Stimulated activated CD8-positive, alpha-beta memory T cell treated with anti-CD3 and anti-CD28 coated beads, Interleukin-7, amount 100 ng/mL, for 4 hours (primary cell): ENCODE data around the gene RSRC2.
"Not testable (repeated sequence)": the region's sequence is repeated elsewhere in the genome, so short reads cannot be mapped to it uniquely, and the experiment has no call there.

ENCODE experiments used
- DNase-seq, 2 donors: peaks; one replicate each; pipeline ENCODE4 v3.0.0-alpha.2; 2020; ENCODE audit warnings: low read depth in 2 of 2

RSRC2 gene, protein sequence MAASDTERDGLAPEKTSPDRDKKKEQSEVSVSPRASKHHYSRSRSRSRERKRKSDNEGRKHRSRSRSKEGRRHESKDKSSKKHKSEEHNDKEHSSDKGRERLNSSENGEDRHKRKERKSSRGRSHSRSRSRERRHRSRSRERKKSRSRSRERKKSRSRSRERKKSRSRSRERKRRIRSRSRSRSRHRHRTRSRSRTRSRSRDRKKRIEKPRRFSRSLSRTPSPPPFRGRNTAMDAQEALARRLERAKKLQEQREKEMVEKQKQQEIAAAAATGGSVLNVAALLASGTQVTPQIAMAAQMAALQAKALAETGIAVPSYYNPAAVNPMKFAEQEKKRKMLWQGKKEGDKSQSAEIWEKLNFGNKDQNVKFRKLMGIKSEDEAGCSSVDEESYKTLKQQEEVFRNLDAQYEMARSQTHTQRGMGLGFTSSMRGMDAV

DNA sequence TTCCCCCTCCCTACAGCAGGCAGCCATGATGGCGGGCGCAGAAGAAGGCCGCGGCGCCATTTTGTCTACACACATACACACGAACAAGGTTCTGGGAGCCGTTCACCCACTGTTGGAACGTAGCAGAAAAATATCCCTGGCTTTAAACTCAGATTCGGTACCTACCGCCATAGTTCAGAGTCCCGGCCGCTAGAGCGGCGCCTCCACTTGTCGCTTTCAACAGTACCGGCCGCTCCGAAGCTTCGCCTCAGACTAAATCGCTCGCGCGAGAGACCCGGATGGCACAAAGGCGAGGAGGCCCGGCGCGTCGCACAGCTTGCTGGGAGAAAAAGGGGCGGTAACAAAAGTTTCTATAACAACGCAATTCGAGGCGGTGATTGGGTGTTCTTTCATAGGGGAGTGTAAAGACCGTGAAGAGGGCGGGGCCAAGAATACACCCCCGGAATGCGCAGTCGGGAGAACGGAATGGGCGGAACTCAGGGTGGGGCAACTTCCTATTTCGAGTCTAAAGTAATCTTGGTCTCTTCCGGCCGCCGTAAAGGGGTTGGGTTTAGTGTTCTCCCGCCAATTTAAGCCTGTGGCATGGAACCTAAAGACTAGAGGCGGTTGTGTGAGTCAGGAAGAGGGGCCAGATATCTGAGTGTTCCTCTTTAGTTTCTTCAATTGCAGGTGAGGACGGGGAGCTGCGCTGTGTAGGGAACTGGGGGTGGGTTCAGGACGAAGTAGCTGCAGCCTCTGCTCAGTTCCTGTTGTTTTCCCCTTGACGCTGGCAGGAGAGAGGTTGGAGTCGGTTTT lies at the start of gene RSRC2, which contains the start of gene KNTC1:
TSS of gene RSRC2 (minus strand) at position 254 of the 795 bp plus-strand sequence. CDS start at position 171, 83 bp downstream.
TSS of gene KNTC1 (plus strand) at position 567 of the 795 bp plus-strand sequence. CDS start 2,815 bp downstream, outside the sequence.
- DNase-seq = peak; percentile 96 to 99

DNA sequence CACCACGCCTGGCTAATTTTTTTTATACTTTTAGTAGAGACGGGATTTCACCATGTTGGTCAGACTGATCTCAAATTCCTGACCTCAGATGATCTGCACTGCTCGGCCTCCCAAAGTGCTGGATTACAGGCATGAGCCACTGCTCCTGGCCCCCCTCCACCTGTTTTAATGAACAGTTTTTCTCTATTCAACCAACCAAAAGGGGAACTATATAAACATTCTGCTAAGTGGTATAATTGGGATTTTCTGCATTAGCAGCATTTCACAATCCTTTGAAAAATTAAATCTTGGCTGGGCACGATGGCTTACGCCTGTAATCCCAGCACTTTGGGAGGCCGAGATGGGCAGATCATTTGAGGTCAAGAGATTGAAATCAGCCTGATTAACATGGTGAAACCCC lies 45.1 kb upstream of the RSRC2 start:
- DNase-seq = no peak

DNA sequence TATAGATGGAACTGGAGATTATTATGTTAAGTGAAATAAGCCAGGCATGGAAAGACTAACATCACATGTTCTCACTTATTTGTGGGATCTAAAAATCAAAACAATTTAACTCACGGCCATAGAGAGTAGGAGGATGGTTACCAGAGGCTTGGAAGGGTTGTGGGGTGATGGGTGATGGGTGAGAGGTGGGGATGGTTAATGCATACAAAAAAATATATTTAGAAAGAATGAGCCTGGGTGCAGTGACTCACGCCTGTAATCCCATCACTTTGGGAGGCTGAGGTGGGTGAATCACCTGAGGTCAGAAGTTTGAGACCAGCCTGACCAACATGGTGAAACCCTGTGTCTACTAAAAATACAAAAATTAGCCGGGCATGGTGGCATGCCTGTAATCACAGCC lies 43.3 kb upstream of the RSRC2 start:
- not testable (repeated sequence) for DNase-seq

DNA sequence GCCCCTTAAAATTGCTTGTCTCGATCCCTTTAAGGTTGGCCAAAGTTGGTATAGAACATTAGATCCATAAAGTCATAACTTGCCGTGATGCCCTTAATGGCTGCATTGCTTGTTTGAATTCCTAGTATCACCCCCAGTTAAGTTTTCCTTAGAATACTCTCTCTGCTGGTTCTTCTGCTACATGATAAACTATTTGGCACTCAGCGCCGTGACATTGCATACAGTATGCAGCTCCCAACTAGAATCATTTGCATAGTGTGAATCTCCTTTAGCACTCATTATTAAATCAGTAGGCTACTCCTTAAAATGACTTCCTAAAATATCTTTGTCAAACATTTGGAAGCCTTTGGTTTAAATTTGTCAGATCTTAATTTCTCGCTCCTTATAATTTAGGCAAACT lies 42.6 kb upstream of the RSRC2 start:
- DNase-seq = no peak

DNA sequence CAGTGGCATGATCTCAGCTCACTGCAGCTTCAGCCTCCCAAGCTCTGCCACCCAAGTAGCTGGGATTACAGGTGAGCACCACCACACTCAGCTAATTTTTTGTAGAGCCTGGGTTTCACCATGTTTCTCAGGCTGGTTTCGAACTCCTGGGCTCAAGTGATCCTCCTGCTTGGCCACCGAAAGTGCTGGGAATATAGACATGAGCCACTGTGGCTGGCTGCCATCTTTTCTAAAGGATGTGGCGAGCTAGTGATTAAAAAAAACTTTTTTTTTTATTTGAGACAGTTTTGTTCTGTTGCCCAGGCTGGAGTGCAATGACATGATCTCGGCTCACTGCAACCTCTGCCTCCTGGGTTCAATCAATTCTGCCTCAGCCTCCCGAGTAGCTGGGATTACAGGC lies 40.1 kb upstream of the RSRC2 start:
- not testable (repeated sequence) for DNase-seq

DNA sequence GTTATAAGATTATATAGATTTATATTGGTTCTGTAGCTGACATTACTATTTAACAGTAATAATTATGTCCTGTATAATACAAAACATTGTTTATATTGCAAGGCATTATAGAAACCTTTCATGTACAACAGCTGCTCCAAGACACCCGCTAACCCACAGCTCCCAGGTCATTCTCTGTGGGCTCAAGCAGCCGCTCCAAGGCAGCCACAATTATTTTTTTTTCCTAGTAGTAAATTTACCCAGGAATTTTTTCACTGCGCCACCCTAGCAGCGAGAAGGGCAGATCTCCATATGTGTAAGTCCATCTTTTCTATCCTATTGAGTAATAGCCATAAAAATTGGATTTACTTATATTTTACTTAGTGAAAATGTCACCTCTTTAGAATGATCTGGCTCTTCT lies 36.6 kb upstream of the RSRC2 start:
- no peak for DNase-seq

DNA sequence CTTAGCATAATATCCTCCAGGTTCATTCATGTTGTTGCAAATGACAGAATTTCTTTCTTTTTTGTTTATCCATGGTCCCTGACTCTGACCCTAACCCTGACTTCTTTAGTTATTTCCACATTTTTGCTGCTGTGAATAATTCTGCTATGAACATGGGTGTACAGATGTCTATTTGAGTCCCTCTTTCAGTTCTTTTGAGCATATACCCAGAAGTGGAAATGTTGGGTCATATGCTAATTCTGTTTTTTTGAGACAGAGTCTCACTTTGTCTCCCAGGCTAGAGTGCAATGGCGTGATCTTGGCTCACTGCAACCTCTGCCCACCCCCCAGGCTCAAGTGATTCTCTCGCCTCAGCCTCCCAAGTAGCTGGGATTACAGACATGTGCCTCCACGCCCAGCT lies 33.4 kb upstream of the RSRC2 start:
- DNase-seq = no peak

DNA sequence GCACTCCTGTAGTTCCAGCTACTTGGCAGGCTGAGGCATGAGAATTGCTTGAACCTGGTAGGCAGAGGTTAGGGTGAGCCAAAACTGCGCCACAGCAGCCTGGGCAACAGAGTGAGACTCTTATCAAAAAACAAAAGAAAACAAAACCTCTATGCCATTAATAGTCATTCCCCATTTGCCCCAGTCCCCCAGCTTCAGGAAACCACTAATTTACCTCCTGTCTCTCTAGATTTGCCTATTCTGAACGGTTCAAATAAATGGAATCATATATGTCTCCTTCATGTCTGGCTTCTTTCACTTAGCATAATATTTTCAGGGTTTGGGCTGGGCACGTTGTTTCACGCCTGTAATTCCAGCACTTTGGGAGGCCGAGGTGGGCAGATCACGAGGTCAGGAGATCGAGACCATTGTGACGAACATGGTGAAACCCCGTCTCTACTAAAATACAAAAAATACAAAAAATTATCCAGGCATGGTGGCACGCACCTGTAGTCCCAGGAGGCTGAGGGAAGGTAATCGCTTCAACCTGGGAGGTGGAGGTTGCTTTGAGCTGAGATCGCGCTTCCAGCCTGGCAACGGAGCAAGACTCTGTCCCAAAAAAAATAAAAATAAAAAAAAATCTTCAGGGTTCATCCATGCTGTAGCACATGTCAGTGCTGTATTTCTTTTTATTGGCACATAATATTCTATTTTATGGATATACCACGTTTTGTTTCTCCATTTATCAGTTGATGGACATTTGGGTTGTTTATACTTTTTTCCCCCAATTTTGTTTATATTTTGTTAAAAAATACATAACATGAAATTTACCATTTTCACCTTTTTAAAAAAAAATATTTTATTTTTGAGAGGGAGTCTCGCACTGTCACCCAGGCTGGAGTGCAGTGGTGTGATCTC lies 32.3 kb upstream of the RSRC2 start:
- DNase-seq = no peak

DNA sequence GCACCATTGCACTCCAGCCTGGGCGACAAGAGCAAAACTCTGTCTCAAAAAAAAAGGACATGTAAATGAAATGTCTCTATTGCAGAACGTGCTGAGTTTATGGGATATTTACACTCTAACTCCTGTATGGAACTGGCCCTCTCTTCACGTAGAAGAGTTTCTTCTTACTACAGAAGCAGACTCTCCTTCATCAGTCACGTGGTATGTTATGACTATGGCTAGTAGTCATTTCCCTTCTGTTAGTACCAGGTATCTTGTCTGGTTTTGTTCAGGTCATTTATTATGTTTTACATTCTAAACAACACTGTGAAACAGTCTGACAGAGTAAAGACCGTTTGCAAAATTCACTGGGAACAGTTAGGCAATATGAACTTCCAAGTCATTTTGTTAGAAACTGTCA lies 20.6 kb upstream of the RSRC2 start:
- DNase-seq = no peak

DNA sequence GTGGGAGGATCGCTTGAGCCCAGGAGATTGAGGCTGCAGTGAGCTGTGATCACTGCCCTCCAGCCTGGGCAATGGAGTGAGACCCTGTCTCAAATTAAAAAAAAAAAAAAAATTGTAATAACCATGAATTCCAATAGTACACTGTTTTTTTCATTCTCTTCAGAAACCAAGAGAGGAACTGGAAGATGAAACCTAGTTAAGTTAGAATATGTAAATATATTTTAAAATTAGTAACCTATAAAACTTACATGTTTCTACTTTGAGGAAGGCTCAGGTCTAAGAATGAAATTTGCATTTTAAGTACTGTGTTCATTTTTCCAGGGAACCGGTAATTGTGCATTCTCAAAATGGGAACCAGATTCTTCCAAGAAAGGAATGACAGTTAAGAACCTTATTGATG lies 19.1 kb upstream of the RSRC2 start:
- DNase-seq = no peak

DNA sequence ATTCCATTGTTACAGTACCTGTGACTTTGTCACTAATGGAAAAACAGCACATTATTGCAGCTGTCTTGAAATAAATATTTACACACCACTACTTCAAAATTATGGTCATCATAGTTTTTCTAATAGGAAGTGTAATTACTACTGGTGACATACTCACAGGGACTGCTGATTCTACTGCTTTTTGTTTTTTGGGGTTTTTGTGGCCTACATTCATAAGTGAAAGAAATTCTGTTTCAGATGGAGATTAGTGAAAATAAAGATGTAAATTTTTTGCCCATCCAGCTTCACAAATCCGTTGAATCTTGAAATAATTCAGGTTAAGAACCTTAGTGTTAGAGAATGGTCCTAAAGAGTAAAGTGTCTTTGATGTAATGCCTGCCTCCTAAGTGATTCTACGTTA lies 17.8 kb upstream of the RSRC2 start:
- no peak for DNase-seq

DNA sequence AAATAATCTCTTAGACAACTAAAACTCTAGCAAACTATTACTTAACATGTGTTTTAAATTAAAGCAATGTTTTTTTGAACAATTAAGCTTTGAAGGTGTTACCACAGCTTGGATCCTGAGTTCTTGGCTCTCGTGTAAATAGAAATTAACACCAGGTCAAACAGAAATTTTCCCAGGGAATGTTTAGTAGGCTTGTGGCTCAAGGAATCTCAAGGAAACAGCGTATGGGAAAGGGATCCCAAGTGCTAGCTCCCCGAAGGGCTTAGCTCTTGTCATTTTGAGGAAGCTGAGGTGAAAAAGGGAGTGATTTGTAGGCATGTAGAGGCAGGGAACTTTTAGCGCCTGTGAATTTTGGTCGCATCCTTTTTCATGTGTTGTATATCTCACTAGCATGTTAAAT lies 11.8 kb upstream of the RSRC2 start:
- DNase-seq = no peak

DNA sequence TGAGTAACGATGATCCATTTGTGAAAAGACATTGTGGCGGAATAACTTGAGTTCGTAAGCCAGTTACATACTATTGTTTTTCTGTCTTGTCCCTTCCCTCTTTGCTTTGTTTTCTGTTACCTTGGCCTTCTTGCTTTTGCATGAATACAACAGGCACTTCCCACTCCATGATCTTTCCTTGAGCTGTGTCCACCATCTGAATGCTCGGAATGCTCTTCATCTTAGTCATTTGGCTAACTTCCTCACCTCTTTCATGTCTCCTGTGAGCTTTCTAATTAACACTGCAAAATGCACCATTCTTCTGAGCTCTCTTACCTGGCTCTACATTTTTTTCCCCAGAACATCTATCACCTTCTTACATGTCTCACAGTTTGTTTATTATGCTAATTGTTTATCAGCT lies 10.3 kb upstream of the RSRC2 start:
- DNase-seq = no peak

DNA sequence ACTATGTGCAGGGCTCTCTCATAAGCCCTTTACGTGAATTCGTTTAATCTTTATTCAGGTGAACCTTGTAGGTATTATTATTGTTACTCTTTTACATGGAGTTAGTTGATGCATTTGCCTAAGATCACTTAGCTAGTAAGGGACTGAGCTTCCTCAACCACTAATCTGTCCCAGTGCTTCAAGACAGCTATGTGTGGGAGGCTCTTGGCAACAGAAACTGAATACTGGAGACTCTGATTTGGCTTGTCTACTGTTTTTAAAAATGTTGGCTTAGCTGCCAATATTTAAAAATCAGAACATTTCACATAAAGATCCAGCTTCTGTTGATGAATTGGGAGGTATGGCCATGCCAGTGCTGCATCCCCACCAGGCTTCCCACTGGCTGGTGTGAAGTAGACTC lies 7.1 kb upstream of the RSRC2 start:
- no peak for DNase-seq

DNA sequence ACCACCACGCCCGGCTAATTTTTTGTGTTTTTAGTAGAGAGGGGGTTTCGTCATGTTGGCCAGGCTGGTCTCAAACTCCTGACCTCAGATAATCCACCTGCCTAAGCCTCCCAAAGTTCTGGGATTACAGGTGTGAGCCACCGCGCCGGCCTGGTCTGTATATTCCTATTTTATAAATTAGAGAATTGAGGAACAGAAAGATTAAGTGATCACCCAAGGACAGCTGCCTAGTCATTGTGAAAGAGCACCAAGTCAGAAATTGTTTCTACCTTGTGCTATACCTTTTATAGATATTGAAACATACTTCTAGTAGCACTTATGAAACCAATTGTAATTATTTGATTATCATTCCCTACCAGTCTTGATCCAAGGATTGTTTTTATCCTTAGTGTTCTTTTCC lies 2.3 kb upstream of the RSRC2 start:
- DNase-seq = no peak

DNA sequence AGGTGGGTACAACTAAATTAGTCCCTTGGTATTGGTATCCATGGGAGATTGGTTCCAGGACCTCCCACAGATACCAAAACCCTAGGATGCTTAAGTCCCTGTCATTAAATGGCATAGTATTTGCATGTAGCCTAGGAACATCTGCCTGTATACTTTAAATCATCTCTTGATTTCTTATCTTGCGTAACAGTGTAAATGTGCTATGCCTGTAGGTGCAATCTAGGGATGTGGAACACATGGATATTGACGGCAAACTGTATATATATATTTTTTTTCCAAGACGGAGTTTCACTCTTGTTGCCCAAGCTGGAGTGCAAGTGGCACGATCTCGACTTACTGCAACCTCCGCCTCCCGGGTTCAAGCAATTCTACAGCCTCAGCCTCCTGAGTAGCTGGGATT lies 1.8 kb upstream of the RSRC2 start:
- no peak for DNase-seq

DNA sequence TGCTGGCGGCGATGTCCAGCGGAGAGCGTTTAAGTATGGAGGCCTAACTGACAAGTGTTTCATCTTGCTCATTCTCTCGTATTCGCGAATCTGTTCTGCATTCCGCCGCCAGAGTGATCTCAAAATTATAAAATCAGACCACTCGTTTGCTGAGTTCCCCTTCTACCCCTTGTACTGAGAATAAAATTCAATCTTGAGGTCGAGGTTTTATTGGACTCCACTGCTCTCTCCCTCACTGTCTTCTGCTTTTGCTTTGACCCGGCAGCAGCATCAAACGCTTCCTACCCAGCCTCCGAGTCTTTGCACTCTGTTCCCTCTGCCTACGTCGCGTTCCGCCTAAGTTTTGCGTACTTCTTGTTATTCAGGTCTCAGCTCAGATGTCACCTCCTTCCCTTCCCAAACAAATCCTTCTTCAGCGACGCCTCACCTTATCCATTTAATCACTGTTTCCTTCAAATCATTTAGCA lies 775 bp upstream of the RSRC2 start:
- DNase-seq = no peak

DNA sequence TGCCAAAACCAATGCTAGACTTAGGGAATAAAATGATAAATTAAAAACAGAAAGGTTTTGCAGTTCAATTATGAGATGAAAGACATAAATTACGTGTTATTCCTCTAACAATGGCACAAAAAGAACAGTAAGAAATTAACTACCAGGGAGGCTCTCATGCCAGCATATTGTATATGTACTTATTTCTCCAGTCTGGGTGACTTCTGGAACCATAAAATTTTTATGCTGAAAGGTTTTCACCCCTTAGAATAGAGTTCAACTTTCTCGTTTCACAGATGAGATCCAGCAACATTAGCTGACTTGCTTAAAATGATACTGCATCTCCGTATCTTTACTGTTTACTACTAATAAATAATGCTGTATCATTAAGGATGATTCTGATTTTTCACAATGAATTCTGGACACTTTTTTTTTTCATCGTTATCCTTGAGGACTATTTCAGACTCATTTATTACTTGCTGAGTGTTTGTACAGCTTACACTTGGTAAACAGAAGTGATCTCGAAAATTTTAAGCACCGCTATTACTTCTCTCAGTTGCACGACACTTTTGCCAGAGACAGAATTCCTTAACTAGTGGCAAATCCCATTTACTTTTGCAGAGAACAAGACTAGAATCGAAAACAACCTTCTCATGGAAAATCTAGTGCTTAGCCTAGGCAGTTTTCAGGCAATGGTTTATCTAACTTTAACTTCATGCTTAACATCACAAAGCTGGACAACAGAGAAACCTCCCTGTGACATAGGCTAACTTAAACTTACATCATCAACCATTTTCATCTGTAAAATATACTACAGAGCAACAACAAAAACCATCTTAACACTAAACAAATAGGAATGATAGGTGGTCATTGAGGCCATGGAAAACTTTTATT lies 2.7 kb downstream of the RSRC2 start:
- no peak for DNase-seq

DNA sequence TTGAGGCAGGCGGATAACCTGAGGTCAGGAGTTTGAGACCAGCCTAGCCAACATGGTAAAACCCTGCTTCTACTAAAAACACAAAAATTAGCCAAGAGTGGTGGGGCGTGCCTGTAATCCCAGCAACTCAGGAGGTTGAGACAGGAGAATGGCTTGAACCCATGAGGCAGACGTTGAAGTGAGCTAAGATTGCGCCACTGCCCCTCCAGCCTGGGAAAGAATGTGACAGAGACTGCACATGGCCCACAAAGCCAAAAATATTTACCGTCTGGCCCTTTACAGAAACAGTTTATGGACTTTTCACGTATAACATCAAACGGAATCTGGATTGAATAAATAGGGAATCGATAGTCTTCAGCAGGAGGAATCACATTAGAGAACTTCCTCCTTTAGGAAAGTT lies 3.5 kb downstream of the RSRC2 start:
- DNase-seq = no peak

DNA sequence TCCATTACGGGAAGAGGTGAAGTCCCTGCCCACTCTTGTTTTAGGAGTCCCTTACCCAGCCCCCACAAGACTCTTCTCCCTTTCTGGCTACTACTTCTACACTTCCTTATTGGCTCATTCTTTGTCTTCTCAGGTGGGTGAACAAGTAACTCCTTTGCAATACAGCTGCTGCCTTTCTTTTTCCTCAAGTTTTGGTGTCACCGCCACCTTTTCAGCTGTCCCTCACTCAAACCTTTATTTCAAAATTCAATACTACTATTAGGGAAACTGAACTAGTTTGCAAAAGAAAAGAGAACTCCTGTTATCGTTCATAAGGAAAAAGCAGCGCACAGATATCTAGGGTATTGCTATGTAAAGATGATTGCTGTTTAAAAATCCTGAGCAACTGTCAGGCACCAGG lies 6.1 kb downstream of the RSRC2 start:
- no peak for DNase-seq

DNA sequence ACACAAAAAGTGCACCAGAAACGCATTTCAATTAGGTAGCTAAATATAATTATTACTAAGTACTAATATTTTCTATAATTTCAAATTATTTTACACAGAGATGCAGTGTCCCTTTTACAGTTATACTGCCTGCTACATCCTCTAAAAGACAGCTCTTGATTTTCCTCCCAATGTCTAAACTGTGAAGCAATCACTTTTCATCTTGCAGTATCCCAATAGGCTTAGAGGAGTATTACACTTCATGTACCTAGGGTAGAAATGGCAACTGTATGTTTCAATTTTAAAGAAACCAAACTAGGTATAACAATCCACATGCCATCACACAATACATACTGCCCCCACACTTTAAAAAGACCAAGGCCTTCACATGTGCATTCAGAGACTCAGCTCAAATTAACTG lies 7.3 kb downstream of the RSRC2 start:
- no peak for DNase-seq
